DLD1 (cell line): ENCODE results near the gene FXYD1.
"Not testable (repeated sequence)": the region's sequence is repeated elsewhere in the genome, so short reads cannot be mapped to it uniquely, and the experiment has no call there.

Experiments used
- in situ Hi-C: cut with HindIII; loops from 2 replicates; pipeline ENCODE4 v1.10.0; 2017; ENCODE audit warnings: low sequenced_read_pairs

Gene FXYD1

DNA sequence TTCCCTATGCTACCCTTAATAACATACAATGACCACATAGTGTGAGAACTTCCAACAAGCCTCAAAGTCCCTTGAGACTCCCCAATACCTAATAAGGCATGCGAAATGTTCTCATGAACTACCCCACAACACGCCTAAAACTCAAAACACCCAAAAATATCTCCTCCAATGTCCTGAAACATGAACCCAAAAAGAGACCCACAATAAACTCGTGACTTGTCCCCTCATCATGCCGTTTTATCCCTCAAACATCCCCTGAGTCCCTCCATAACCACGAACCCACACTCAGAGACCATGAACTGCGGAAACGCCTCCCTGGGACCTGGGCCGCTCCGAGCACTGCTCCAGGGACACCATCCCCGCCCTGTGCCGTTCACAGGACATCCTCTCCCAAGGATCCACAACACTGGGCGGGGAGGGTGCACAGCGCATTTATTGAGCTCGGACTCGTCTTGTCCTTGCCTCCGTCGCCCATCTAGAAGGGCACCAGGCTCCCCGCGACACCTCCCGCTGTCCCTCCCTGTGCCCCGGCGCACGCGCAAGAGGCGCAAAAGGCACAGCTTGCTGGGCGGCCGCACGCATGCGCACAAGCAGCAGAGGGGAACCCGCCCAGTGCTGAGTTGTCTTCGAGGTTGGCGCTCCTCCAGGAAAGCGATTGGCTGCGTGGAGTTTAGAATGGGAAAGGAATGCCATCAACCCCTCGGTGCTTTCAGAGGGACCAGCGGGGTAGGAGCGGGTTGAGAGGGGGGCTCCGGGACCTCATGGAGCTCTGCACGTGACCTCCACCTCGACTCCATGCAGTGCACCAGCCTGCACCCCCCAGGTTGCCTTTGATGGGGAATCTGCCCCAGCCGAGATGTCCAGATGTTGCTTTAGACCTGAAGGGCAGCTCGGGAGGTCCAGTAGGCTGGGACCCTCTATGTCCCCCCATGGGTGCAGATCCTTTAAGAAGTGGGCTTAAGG lies 14.2 kb upstream of the FXYD1 start:
- in situ Hi-C loops: no loop called here

DNA sequence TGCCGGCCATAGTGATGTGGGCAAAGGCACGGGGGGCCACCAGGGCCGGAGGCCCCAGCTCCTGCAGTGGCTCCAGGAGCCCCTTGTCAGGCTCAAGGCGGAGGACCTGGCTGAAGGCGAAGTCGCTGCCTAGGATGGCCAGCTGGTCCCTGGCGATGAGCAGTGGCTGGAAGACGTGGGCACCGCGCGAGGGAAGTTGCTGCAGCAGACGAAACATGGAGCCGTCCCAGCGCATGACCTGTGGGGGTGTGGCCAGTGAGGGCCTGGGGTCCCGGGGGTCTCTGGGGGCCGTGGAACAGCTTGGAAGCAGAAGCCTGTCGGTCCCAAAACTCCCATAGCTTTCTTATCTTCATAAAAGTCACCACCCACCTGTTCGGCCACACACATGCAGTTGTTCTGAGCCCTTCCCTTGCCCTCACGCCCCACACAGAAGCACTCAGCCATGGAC lies 13.3 kb upstream of the FXYD1 start:
- in situ Hi-C loops: no loop called here

DNA sequence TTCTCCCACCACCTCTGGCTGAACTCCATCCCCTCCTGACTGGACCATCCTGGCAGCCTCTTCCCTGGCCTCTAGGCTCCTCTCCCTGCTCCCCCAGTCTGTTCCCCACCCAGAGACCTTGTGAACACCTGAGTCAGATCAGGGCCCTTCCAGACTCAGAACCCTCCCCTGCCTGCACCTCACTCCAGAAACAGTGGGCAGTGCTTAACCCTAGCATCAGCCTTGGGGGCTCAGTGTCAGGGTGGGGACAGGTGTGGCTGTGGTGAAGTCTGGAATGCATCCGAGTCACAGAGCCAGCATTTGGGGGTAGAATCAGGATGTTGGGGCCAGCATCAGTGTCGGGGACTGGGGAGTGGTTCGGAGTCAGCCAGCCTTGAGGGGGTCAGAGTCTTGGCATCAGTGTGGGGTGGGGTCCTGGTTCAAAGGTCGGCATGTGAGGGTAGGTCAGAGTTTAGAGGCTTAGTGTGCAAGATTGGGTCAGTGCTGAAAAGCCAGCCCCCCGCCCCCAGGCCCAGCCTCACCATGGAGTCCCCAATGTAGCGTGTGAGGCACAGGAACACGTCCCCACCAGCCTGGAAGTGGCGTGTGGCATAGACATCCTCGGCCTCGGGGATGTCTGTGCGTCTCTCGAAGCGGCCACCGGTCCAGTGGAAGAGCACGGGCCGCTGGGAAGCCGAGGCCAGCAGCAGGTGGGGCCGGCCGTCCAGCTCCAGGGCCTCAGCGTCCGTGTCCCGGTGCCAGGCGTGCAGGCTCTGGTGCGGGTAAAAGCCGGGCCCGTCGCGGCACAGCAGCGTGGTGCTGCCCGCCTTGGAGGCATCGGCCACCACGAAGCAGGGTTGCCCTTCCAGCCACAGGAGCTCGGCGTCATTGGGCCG lies 12.6 kb upstream of the FXYD1 start:
- in situ Hi-C loops: no loop called here

DNA sequence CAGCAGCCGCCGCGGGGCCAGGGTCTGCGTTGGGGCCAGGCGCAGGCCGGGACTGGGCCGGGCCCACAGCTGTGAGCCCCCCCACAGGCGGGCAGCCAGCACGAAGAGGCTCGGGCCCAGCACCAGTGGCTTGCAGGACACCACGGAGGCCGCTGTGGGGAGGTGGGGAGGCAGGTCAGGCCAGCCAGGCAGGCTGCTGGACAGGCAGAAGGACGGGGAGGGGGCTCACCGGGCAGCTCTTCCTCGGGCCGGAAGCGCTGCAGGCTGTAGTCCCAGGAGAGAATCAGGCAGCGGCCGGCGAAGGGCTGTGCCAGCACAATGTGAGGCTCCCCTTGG lies 12.0 kb upstream of the FXYD1 start:
- in situ Hi-C loops: no loop called here

DNA sequence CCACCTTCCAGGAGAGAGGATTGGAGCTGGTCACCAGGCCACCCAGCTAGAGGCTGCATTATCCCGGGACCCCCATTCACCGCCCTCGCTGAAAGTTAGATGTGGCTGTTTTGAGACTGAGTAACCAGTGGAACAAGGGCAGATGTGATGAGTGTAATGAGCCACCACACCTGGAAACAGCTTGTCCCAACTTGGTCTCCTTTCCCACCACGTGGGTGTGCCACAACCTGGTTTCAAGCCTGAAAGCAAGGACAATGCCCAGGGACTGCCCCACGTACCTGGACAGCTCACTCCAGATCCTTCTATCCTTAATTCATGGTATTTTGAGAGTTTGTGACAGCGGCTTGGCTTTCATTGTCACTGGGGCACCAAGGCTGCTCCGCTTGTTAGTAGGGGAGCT lies 10.8 kb upstream of the FXYD1 start:
- in situ Hi-C loops: no loop called here

DNA sequence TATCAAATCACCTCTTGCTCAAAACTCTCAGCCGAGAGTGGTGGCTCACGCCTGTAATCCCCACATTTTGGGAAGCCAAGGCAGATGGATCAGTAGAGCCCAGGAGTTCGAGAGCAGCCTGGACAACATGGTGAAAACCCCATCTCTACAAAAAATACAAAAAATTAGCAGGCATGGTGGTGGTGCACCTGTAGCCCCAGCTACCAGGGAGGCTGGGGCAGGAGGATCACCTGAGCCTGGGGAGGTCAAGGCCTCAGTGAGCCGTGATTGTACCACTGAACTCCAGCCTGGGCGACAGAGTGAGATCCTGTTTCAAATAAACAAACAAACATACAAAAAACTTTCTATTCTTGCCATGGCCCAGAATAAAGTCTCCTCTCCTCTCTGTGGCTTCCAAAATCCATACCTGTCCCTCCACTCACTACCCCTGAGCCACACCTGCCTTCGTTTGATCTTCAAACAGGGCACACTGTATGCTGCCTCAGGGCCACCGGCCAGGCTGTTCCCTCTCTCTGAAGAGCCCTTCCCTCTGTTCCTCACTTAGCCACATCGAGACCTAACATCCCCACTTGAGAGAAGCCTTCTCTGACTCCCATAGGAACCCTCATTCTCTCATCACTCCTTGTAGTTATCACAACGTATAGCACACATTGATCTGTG lies 10.1 kb upstream of the FXYD1 start:
- in situ Hi-C loops: no loop called here

DNA sequence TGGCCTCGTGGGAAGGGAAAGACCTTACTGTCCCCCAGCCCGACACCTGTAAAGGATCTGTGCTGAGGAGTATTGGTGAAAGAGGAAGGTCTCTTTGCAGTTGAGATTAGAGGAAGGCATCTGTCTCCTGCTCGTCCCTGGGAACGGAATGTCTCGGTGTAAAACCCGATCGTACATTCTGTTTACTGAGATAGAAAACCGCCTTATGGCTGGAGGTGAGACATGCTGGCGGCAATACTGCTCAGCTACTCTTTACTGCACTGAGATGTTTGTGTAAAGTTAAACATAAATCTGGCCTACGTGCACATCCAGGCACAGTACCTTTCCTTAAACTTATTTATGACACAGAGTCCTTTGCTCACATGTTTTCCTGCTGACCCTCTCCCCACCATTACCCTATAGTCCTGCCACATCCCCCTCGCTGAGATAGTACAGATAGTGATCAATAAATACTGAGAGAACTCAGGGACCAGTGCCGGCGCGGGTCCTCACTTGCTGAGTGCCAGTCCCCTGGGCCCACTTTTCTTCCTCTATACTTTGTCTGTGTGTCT lies 8.8 kb upstream of the FXYD1 start:
- in situ Hi-C loops: not testable (repeated sequence)

DNA sequence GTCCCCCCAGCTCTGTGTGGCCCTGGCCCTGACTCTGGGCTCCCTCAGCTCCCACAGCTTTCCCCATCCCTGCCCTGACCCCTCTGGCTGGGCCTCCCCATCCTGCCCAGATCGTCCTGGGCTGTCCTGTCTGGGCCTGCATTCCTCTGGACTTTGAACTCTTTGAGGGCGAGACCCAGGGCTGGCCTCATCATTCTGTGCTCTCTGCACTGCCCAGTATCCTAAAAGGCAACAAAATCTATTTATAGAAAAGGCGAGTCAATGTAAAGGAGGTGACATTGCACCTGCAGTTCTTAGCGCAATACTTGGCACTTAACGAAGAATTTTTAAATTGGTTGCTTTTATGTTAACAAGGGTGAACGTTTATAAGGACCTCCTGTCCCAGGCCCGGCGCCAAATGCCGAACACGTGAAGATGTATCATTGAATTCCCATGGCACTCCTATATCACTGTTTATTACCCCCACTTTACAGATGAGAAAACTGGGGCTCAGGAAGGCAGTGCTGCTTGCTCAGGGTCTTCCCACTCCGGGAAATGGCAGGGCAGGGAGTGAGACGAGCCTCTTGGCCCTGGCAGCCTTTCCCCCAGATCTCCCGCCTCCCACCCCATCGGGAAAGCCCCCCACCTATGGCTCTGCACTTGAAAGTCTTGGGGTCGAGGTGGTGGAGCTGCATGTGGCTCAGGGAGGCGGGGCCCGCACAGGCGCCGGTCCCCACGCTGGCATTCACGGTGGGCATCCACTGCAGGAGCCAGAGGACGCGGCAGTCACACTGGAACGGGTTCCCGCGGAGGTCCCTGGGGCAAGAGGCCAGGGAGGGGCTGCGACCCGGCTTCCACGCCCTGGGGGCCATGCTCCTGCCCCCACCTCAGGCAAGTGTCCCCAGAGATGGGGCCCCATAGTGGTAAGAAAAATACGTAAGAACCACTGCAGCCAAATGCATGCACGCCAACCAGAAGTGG lies 7.6 kb upstream of the FXYD1 start:
- in situ Hi-C loops: no loop called here

DNA sequence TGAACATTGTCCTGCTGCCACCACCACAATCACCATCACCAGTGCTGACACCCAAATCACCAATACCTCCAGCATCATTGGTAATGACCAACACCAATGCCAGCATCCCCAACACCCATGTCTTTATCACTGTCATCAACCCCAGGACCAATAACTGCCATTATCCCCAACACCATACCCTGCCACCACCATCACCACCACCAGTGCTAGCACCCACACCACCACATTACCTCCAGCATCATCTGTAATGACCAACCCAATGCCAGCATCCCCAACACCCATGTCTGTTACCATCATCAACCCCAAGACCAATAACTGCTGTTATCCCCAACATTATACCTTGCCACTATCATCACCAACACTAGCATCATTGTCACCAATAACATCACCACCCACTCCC lies 6.4 kb upstream of the FXYD1 start:
- in situ Hi-C loops: no loop called here

DNA sequence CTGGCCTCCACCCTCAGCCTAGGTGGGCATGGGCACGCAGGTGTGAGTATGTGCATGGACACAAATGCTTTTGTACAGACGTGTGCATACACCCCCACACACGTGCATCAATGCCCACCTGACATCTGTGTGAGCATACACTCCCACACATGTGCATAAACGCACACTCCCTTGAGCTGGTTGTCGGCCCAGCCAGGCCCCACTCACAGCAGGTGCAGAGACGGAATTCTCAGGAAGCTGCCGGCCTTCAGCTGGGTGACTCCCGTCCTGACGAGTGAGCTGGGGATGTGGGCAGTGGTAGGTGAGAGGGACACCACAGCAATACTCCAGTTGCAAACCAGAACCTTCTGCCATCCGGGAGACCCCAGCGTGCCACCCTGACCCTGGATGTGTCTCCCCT lies 4.8 kb upstream of the FXYD1 start:
- in situ Hi-C loops: no loop called here

DNA sequence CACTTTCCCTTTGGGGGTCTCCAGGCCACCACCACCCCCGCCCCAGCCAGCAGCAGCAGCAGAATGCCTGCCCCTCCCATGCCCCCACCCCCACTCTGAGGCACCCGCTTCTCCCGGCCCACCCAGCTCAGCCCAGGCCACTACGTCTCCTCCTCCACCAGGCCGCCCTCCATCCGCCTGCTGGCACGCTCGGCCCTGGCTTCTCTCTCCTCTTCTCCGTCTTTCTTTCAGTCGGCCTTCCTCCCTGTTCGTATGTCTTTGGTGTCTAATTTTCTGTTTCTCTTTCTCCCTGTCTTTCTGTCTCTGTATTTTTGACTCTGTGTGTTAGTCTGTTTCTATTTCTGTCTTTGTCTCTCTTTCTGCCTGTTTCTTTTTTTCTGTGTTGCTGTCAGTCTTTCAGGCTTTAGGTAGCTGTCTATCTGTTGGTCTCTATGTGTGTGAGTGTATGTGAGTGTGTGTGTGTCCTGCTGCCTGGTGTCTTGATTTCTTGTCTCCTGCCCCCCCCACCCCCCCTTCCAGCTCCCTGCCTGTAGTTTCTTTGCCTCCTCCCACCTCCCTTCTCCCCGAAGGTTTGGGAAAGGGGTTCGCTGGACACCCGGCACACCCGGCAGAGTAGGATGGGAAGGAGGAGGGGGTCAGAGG lies 3.9 kb upstream of the FXYD1 start, which contains the start of gene LGI4:
LGI4 (minus strand) TSS at position 459 of the 642 bp plus-strand sequence; CDS start at position 80, 379 bp downstream.
- in situ Hi-C loops: no loop called here

DNA sequence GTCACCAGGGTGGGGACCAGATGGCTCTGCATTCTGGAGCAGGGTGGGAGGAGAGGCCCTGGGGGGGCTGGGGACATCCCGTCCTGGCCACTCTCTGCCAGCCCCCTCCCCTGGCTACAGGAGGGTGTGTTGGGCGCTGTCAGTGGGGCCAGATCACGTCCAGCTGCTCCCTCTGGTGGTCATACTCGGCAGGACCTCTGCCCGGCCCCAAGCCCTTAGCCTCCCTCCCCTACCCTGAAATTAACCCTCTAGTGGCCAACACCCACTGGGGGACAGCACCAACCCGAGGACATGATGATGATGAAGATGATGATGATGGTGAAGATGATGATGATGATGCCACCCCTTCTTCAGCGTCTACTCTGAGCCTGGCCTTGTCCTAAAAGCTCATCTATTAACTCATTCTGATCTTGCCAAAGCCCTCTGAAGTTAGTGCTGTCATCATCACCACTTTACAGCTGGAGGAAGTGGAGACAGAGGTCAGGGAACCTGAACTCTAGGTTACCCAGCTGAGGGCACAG lies 3.2 kb upstream of the FXYD1 start:
- in situ Hi-C loops: no loop called here

DNA sequence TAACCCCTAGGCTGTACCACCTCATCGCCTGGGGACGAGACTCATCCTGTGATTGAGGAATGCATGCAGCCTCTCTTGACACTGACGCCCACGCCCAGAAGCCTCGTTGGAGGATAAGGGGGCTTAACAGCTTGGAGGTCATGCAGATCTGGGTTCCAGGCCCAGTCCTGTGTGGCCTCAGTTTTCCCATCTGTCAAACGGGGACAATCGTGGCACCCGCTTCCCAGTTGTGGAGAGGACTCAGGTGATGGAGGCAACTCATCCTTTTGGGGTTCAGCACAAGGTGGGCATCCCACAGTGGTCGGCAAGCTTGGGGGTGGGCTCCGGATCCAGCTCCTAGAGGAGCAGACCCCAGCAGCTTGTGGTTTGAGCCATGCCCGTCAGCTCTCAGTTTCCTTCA lies 2.4 kb upstream of the FXYD1 start:
- in situ Hi-C loops: no loop called here

DNA sequence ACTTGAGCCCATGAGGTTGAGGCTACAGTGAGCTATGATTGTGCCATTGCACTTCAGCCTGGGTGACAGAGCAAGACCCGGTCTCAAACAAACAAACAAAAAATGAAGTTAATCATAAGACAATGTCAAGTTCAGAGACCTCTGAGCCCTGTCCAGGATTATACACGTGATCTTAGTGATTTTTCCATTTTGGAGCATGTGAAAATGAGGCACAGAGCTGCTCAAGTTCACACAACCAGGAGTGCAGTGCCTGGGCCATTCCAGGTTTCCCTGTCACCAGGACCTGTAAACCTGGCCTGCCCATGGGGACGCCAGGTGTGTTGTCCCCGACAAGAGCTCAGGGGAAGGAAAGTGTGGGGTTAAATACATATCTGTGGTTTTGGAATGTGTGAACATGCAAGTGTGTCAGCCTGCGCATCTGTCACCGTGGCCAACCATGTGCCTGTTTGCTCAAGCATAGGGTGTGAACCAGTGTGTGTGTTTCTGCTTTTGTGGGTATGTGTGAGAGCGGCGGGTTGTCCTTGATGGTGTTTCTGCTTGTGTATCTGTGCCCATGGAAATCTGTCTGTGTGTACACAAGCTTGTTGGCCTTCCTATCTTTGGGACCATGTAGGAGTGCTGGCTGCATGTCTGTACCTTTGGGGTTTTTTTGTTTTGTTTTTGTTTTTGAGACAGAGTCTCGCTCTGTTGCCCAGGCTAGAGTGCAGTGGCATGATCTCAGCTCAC lies 1.5 kb upstream of the FXYD1 start:
- in situ Hi-C loops: no loop called here

DNA sequence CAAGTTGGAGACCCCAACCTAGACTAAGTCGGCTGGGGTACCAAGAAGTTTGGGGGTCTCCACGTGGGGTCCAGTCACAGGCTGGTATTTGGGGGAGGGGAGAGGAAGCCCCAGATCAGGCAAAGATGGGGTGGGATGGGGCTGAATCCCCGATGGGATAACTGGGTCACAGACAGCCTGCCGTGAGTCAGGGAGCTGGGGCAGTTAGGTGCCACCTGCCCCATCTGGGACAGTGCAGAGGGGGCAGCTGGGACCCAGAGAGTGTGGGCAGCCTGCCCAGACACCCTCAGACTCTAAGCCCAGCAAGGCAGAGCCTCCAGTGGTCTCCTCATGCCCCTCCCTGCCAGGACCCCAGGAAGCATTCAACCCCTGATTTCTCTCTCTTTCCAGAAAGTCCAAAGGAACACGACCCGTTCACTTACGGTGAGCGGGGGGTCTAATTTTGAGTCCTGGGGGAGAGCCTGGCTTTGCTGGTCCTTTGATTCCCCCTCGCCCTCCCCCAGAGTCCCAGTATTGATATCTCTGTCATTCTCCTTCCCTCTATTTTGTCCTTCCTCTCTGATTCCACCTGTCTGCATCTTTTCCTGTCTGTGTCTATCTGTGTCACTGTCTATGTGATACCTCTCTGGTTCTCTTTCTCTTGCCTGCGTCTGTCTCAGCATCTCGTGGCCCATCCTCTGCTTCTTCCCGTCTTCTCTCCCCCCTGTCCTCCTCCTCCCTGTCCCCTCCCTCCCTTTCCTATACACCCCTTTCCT lies 1.8 kb downstream of the FXYD1 start:
- in situ Hi-C loops: no loop called here

DNA sequence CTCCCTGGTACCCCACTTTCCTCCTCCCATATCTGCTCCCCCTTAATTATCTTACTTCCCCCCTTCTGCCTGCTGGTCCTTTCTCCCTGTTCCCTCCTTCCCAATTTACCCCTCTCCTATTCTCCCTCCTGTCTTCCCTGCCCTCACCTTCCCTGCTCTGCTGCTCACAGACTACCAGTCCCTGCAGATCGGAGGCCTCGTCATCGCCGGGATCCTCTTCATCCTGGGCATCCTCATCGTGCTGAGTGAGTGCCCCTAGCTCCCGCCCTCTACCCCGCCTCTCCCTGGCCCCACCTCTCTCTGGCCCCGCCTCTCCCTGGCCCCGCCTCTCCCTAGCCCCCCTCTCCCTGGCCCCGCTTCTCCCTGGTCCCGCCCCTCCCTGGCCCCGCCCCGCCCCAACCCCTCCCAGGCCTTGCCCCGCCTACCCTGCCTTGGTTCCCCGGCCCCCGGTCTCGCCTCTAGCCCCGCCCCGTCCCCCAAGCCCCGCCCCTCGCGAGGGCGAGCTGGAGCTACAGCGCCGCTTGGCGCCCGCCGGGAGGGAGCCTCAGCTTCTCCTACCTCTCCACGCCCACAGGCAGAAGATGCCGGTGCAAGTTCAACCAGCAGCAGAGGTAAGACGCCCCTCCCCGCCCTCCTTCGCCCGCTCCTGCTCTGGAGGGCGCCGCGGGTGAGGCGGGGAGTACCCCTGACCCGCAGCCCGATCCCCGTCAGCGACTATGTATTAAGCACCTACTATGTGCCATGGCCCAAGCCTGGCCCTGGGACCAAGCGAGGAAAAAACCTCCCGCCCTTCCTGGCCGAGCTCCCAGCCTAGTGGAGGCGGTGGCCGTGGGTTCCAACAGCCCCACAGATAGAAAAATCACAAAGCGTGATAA lies 2.6 kb downstream of the FXYD1 start:
- in situ Hi-C loops: no loop called here
